HEK293 (cell line): ENCODE measurements around the gene DCLK1.

ENCODE experiments used
- CTCF ChIA-PET: fragments of 350-600 bp; formaldehyde crosslinking; extraction: SDS; loops from one replicate; lab custom pipeline; 2021; ENCODE audit warnings: antibody characterized with exemption; lab: Yijun Ruan, JAX
- POLR2A ChIA-PET: fragments of 300-600 bp; formaldehyde crosslinking; extraction: SDS; loops from one replicate; lab custom pipeline; 2020; ENCODE audit warnings: antibody characterized with exemption, inconsistent platforms; lab: Yijun Ruan, JAX
- H3K27ac ChIP-seq: fragments of 200-500 bp; sonication (Bioruptor generic); 2 replicates; pipeline ENCODE4 v1.5.1; 2014; ENCODE audit warnings: low read depth, low read length, control low read depth, inconsistent platforms; ENCODE audit errors: extremely low read depth
- H3K36me3 ChIP-seq, 2 experiments: fragments of 200-500 bp in 1 of 2; sonication (Bioruptor generic) in 1 of 2; 1 replicate in 1 of 2; 2 replicates in 1 of 2; pipeline ENCODE4 v1.5.1; 2014 to 2017; ENCODE audit warnings: inconsistent platforms in 2 of 2, low read length in 2 of 2; ENCODE audit not compliant: control insufficient read depth in 2 of 2, insufficient read depth in 1 of 2
- H3K4me1 ChIP-seq: fragments of 200-500 bp; sonication (Bioruptor generic); 2 replicates; pipeline ENCODE4 v1.5.1; 2014; ENCODE audit warnings: mild to moderate bottlenecking, low read length, inconsistent platforms; ENCODE audit not compliant: control insufficient read depth, insufficient read depth
- H3K4me3 ChIP-seq: 2 replicates; pipeline ENCODE4 v1.5.1; 2011; ENCODE audit warnings: low read depth, mild to moderate bottlenecking, control low read depth, low read length, moderate library complexity
- H3K9me3 ChIP-seq: fragments of 200-500 bp; sonication (Bioruptor generic); 2 replicates; pipeline ENCODE4 v1.5.1; 2014; ENCODE audit warnings: low read depth, low read length, inconsistent platforms; ENCODE audit not compliant: control insufficient read depth, insufficient read depth
- BCL11B ChIP-seq: fragments of 450-650 bp; formaldehyde crosslinking; IDR thresholded peaks from 2 replicates; pipeline ENCODE4 v1.5.1; 2016; ENCODE audit warnings: low read depth, missing biosample characterization, missing genetic modification characterization
- IKZF3 ChIP-seq: fragments of 450-650 bp; IDR thresholded peaks from 2 replicates; pipeline ENCODE4 v1.5.0; 2018; ENCODE audit warnings: missing biosample characterization, mild to moderate bottlenecking, missing genetic modification characterization, moderate library complexity
- KLF16 ChIP-seq: fragments of 450-650 bp; formaldehyde crosslinking; IDR thresholded peaks from 2 replicates; pipeline ENCODE4 v1.5.1; 2017; ENCODE audit warnings: missing biosample characterization, missing genetic modification characterization
- SP2 ChIP-seq: fragments of 450-650 bp; formaldehyde crosslinking; IDR thresholded peaks from 2 replicates; pipeline ENCODE4 v1.5.1; 2016; ENCODE audit warnings: missing biosample characterization, missing genetic modification characterization
- ZBTB8A ChIP-seq: fragments of 450-650 bp; formaldehyde crosslinking; IDR thresholded peaks from 2 replicates; pipeline ENCODE4 v1.5.1; 2016; ENCODE audit warnings: missing biosample characterization, missing genetic modification characterization
- ZNF121 ChIP-seq: fragments of 450-650 bp; formaldehyde crosslinking; IDR thresholded peaks from 2 replicates; pipeline ENCODE4 v1.5.1; 2016; ENCODE audit warnings: missing biosample characterization, missing genetic modification characterization
- ZNF16 ChIP-seq: fragments of 450-650 bp; formaldehyde crosslinking; IDR thresholded peaks from 2 replicates; pipeline ENCODE4 v1.5.1; 2016; ENCODE audit warnings: low read depth, missing biosample characterization, missing genetic modification characterization
- ZNF292 ChIP-seq: fragments of 450-650 bp; formaldehyde crosslinking; IDR thresholded peaks from 2 replicates; pipeline ENCODE4 v1.5.1; 2016; ENCODE audit warnings: low read depth, missing biosample characterization, missing genetic modification characterization, borderline replicate concordance
- ZNF366 ChIP-seq: fragments of 450-650 bp; formaldehyde crosslinking; conservative IDR thresholded peaks from 2 replicates; pipeline ENCODE4 v1.5.1; 2016; ENCODE audit warnings: missing biosample characterization, missing genetic modification characterization
- ZNF391 ChIP-seq: fragments of 450-650 bp; formaldehyde crosslinking; IDR thresholded peaks from 2 replicates; pipeline ENCODE4 v1.5.1; 2016; ENCODE audit warnings: low read depth, missing biosample characterization, missing genetic modification characterization, borderline replicate concordance
- ZNF530 ChIP-seq: fragments of 450-650 bp; formaldehyde crosslinking; IDR thresholded peaks from 2 replicates; pipeline ENCODE4 v1.5.1; 2016; ENCODE audit warnings: low read depth, missing biosample characterization, missing genetic modification characterization
- ZNF626 ChIP-seq: fragments of 450-650 bp; sonication (Bioruptor Pico); formaldehyde crosslinking; IDR thresholded peaks from 2 replicates; pipeline ENCODE4 v1.5.1; 2018; ENCODE audit warnings: missing biosample characterization, missing genetic modification characterization, inconsistent platforms
- ZNF654 ChIP-seq: fragments of 450-650 bp; formaldehyde crosslinking; IDR thresholded peaks from 2 replicates; pipeline ENCODE4 v1.5.1; 2016; ENCODE audit warnings: low read depth, missing biosample characterization, missing genetic modification characterization
- ZNF747 ChIP-seq: fragments of 450-650 bp; formaldehyde crosslinking; IDR thresholded peaks from 2 replicates; pipeline ENCODE4 v1.5.1; 2016; ENCODE audit warnings: missing biosample characterization, missing genetic modification characterization
- TF ChIP-seq, protein P1 (sequence below): fragments of 450-650 bp; formaldehyde crosslinking; conservative IDR thresholded peaks from 2 replicates; pipeline ENCODE4 v1.5.1; 2016; ENCODE audit warnings: low read depth, missing biosample characterization, missing genetic modification characterization
- TF ChIP-seq, protein P2 (sequence below): fragments of 450-650 bp; formaldehyde crosslinking; IDR thresholded peaks from 2 replicates; pipeline ENCODE4; 2016; ENCODE audit warnings: missing biosample characterization, missing genetic modification characterization
- TF ChIP-seq, protein P3 (sequence below): IDR thresholded peaks from 2 replicates; pipeline ENCODE4 v1.6.1; 2011; ENCODE audit warnings: mild to moderate bottlenecking, low read depth, low read length, borderline replicate concordance
- TF ChIP-seq, protein P4 (sequence below): fragments of 450-650 bp; formaldehyde crosslinking; IDR thresholded peaks from 2 replicates; pipeline ENCODE4 v1.5.1; 2016; ENCODE audit warnings: missing biosample characterization, missing genetic modification characterization
- TF ChIP-seq, protein P5 (sequence below): fragments of 450-650 bp; formaldehyde crosslinking; conservative IDR thresholded peaks from 2 replicates; pipeline ENCODE4 v1.5.1; 2016; ENCODE audit warnings: low read depth, missing biosample characterization, missing genetic modification characterization

Gene DCLK1

DNA sequence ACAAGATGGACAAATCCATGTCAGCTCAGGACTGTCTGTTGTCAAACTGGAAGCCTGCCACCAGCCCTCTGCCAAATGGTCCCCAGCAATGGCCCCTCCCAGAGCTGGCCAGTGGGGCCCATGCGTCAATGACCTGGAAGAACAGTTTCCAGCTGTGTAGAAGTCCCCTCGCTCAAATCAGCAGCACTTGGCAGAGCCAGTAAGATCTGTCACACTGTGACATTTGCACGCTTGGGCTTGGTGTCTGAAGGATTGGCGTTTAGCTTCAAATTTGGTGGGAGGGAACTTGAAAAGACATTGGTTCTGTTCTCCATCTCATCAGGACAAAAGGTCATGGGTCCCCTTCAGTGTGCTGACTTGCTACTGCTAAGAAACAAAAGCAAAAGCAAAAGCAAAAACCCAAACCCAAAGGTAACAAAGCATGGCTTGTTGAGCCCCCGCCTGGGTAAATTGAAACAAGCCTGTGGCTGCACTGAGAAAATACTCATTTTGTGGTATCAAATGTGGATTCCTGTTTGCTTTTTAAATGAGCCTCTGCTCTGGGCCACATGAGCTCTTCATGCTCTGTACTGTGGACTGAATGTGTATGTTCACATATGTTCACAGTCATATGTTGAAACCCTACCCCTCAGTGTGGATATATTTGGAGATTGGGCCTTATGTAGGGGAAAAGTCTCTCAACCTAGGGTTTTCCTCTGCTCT lies 401.1 kb downstream of the DCLK1 start (continued):
- TF ChIP-seq ZNF292 (tag by site-specific recombination) (no peak), ZNF626 (no peak)
- TF ChIP-seq, all 188 proteins: peak for 0

DNA sequence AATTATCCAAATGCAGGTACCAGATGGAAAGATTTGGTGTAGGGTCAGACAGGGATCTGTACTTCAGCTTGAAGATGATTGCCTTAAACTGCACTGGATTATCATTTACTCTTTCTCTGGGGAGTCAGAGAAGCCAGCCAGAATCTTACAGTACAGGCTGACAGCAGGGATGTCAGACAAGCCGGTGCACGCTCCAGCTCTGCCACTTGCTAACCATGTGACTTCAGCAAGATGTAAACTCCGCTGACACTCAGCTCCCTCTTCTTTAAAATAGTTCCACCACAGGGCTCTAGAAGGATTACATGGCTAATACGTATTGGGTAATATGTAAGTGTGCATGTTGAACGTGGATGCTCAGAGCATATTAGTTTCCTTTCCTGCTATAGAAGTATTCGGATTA lies 403.3 kb downstream of the DCLK1 start:
- no peaks in the 10 kb centered on the region for H3K4me1 ChIP-seq
- ChIA-PET POLR2A (no interaction called here), CTCF (no interaction called here)
- no peak overlapping the region for H3K27ac ChIP-seq
- H3K36me3 ChIP-seq = no peaks in the 10 kb centered on the region
- no peaks in the 10 kb centered on the region for H3K9me3 ChIP-seq
- TF ChIP-seq, protein P1, sequence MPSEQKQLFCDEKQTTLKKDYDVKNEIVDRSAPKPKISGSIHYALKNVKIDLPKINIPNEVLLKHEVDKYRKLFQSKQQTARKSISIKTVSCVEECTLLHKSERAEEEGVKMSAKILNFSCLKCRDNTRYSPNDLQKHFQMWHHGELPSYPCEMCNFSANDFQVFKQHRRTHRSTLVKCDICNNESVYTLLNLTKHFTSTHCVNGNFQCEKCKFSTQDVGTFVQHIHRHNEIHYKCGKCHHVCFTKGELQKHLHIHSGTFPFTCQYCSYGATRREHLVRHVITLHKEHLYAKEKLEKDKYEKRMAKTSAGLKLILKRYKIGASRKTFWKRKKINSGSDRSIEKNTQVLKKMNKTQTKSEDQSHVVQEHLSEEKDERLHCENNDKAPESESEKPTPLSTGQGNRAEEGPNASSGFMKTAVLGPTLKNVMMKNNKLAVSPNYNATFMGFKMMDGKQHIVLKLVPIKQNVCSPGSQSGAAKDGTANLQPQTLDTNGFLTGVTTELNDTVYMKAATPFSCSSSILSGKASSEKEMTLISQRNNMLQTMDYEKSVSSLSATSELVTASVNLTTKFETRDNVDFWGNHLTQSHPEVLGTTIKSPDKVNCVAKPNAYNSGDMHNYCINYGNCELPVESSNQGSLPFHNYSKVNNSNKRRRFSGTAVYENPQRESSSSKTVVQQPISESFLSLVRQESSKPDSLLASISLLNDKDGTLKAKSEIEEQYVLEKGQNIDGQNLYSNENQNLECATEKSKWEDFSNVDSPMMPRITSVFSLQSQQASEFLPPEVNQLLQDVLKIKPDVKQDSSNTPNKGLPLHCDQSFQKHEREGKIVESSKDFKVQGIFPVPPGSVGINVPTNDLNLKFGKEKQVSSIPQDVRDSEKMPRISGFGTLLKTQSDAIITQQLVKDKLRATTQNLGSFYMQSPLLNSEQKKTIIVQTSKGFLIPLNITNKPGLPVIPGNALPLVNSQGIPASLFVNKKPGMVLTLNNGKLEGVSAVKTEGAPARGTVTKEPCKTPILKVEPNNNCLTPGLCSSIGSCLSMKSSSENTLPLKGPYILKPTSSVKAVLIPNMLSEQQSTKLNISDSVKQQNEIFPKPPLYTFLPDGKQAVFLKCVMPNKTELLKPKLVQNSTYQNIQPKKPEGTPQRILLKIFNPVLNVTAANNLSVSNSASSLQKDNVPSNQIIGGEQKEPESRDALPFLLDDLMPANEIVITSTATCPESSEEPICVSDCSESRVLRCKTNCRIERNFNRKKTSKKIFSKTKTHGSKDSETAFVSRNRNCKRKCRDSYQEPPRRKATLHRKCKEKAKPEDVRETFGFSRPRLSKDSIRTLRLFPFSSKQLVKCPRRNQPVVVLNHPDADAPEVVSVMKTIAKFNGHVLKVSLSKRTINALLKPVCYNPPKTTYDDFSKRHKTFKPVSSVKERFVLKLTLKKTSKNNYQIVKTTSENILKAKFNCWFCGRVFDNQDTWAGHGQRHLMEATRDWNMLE = no peak
- no peak for TF ChIP-seq ZNF391 (tag by site-specific recombination)
- no peak for TF ChIP-seq ZNF121 (tag by site-specific recombination)
- TF ChIP-seq, protein P2, sequence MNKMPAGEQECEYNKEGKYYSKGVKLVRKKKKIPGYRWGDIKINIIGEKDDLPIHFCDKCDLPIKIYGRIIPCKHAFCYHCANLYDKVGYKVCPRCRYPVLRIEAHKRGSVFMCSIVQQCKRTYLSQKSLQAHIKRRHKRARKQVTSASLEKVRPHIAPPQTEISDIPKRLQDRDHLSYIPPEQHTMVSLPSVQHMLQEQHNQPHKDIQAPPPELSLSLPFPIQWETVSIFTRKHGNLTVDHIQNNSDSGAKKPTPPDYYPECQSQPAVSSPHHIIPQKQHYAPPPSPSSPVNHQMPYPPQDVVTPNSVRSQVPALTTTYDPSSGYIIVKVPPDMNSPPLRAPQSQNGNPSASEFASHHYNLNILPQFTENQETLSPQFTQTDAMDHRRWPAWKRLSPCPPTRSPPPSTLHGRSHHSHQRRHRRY (tag by site-specific recombination) = no peak
- TF ChIP-seq ZNF530 (tag by site-specific recombination) = no peak
- TF ChIP-seq BCL11B = no peak
- no peak for TF ChIP-seq SP2 (tag by site-specific recombination)
- no peak for TF ChIP-seq ZNF747 (tag by site-specific recombination)
- TF ChIP-seq, protein P3, sequence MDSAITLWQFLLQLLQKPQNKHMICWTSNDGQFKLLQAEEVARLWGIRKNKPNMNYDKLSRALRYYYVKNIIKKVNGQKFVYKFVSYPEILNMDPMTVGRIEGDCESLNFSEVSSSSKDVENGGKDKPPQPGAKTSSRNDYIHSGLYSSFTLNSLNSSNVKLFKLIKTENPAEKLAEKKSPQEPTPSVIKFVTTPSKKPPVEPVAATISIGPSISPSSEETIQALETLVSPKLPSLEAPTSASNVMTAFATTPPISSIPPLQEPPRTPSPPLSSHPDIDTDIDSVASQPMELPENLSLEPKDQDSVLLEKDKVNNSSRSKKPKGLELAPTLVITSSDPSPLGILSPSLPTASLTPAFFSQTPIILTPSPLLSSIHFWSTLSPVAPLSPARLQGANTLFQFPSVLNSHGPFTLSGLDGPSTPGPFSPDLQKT = no peak
- TF ChIP-seq, protein P4, sequence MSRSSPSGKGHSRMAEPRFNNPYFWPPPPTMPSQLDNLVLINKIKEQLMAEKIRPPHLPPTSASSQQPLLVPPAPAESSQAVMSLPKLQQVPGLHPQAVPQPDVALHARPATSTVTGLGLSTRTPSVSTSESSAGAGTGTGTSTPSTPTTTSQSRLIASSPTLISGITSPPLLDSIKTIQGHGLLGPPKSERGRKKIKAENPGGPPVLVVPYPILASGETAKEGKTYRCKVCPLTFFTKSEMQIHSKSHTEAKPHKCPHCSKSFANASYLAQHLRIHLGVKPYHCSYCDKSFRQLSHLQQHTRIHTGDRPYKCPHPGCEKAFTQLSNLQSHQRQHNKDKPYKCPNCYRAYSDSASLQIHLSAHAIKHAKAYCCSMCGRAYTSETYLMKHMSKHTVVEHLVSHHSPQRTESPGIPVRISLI (tag by site-specific recombination) = no peak
- TF ChIP-seq ZNF366 (tag by site-specific recombination) = no peak
- H3K4me3 ChIP-seq = no peak overlapping the region

DNA sequence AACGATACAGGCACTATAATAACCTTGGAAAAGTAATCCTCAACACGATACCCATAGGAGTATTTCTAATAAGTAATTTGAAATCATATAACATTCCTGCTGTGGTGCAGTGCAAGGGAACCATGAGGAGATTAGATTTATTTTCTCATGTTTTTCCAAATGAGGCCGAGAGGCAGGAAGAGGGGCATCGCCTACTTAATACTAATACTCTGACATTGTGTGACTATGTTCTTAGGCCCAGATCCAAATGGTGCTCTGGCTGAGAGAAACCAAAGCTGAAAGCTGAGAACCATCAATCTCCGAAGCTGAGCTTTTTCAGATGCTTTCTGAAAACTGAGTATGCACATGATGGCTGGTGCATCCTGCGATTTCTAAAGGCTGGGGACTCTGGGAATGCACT lies 406.7 kb downstream of the DCLK1 start:
- Histone ChIP-seq H3K9me3 (no peaks in the 10 kb centered on the region), H3K4me3 (no peak overlapping the region), H3K27ac (no peak overlapping the region), H3K36me3 (no peaks in the 10 kb centered on the region), H3K4me1 (no peaks in the 10 kb centered on the region)
- CTCF ChIA-PET = interaction anchor here (0.6 to 1.6 kb wide), 4 partner anchors 65 to 230 kb away, joined by 3 to 7 read pairs (median 4); no protein-coding TSS in a partner anchor
- POLR2A ChIA-PET = no interaction called here
- TF ChIP-seq ZNF654 (tag by site-specific recombination) (no peak), IKZF3 (tag by site-specific recombination) (no peak), ZBTB8A (tag by site-specific recombination) (no peak), KLF16 (tag by site-specific recombination) (no peak), ZNF16 (tag by site-specific recombination) (no peak)
- TF ChIP-seq, protein P5, sequence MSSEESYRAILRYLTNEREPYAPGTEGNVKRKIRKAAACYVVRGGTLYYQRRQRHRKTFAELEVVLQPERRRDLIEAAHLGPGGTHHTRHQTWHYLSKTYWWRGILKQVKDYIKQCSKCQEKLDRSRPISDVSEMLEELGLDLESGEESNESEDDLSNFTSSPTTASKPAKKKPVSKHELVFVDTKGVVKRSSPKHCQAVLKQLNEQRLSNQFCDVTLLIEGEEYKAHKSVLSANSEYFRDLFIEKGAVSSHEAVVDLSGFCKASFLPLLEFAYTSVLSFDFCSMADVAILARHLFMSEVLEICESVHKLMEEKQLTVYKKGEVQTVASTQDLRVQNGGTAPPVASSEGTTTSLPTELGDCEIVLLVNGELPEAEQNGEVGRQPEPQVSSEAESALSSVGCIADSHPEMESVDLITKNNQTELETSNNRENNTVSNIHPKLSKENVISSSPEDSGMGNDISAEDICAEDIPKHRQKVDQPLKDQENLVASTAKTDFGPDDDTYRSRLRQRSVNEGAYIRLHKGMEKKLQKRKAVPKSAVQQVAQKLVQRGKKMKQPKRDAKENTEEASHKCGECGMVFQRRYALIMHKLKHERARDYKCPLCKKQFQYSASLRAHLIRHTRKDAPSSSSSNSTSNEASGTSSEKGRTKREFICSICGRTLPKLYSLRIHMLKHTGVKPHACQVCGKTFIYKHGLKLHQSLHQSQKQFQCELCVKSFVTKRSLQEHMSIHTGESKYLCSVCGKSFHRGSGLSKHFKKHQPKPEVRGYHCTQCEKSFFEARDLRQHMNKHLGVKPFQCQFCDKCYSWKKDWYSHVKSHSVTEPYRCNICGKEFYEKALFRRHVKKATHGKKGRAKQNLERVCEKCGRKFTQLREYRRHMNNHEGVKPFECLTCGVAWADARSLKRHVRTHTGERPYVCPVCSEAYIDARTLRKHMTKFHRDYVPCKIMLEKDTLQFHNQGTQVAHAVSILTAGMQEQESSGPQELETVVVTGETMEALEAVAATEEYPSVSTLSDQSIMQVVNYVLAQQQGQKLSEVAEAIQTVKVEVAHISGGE (tag by site-specific recombination) = no peak
- TF ChIP-seq, protein P4 (tag by site-specific recombination) = no peak
